DLD1 (cell line): Measurements from ENCODE around the gene CLDN19.
"Not testable (repeated sequence)": the region's sequence is repeated elsewhere in the genome, so short reads cannot be mapped to it uniquely, and the experiment has no call there.

Source experiments
- in situ Hi-C: cut with HindIII; loops from 2 replicates; pipeline ENCODE4 v1.10.0; 2017; ENCODE audit warnings: low sequenced_read_pairs

Gene CLDN19

DNA sequence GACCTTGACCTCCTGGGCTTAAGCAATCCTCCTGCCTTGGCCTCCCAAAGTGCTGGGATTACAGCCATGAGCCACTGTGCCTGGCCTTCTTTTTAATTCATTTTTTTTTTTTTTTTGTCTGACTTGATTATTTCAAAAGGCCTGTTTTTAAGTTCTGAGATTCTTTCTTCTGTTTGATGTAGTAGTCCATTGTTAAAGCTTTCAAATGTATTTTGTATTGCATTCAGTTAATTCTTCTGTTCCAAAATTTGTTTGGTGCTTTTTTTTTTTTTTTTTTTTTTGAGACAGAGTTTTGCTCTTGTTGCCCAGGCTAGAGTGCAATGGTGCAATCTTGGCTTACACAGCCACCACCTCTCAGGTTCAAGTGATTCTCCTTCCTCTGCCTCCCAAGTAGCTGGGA lies 25.6 kb downstream of the CLDN19 start:
- in situ Hi-C loops: not testable (repeated sequence)

- in situ Hi-C loops: no loop called here
Measured at GRCh38 chr1:42713293-42713692, 26.7 kb downstream of the CLDN19 start.

GRCh38 chr1:42712808-42713207 lies 27.2 kb downstream of the CLDN19 start:
- in situ Hi-C loops: not testable (repeated sequence)

- in situ Hi-C loops: no loop called here
Measured at GRCh38 chr1:42703888-42704464, 36.1 kb downstream of the CLDN19 start.

DNA sequence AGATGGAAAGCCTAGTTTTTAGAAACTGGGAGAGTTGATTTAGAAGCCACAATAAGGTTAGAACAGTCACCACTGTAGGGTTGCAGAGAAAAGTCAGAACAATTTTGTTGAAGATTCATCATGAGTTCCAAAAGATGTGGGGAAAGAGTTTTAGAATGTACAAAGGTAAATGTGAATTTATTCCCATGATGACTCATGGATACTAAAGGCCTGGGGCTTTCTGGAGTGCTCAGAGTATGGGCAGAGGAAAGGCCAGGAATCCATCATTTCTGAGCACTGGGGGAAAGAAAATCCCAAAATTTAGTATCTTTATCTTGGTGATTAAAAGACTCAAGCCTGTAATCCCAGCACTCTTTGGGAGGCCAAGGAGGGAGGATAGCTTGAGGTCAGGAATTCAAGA lies 40.0 kb downstream of the CLDN19 start:
- in situ Hi-C loops: no loop called here

DNA sequence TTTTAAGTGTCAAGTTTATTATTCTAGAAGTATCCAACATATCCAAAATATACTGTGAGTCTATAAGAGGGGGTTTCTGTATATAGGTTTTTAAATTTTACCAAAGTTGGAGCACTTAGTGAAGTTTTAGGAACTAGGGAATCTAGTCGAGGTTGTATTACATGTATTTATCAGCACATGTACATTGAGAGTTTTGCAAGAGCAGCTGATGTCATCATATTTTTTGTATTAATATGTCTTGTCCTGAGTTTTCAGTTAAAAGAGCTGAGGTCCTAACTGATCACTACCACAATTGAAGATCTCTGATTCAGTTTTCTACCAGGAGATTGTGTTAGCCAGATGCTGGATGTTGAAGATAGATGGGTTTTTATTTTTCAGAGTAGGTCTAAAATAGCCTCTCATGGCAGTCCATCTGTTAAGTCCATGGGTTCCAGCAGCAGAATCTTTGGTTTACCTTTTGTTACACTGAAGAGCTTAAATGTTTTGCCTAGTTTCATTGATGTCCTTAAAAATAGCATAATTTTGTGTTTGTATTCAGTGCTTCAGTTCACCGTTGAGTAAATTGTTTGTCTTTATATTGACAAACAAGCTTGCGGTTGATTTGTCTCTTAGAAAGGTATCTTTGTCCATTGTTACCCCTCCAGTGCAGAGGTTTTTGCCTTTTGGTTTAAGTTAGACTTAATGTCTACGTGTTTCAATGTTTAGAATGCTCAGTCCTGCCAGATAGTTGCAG lies 41.8 kb downstream of the CLDN19 start:
- in situ Hi-C loops: no loop called here

DNA sequence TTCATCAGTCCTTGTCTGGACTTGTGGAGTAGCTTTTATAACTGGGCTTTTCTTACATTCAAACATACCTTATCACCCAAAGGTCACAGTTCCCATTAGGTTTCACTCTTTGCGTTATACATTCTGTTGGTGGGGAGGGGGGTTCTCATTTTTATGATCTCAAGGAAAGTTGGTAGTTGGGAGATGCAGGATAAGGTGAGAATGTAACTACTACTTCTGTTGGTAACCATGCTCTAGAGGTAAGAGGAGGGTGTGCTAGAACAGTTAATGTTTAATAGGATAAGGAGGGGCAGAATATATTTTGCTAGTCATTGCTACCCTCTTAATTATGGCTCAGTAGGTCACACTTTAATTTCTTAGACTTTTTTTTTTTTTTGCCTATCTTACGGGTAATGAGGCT lies 47.1 kb downstream of the CLDN19 start:
- in situ Hi-C loops: no loop called here

GRCh38 chr1:42692461-42692860 lies 47.6 kb downstream of the CLDN19 start:
- in situ Hi-C loops: no loop called here

GRCh38 chr1:42691157-42691498 lies 48.9 kb downstream of the CLDN19 start:
- in situ Hi-C loops: no loop called here

GRCh38 chr1:42690477-42691156 lies 49.4 kb downstream of the CLDN19 start:
- in situ Hi-C loops: no loop called here

- in situ Hi-C loops: no loop called here
Measured at GRCh38 chr1:42689912-42690311, 50.1 kb downstream of the CLDN19 start.

DNA sequence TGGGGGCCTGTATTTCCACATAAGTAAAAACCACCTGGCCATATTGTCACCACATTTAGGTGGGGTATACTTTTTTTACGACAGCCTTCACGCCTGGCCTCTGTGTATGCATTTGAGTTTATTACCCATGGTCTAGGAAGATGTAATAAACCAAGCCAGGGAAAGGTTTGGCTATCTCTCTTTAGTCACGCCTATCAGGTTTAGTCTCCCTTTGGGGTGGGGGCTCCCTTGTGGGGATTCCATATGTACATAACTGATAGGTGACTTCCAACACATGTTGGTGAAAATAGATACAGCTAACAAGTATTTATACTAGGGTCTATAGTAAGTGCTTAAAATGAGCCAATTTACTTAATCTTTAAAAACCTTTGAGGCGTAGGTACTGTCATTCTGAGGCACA lies 53.6 kb downstream of the CLDN19 start:
- in situ Hi-C loops: no loop called here

DNA sequence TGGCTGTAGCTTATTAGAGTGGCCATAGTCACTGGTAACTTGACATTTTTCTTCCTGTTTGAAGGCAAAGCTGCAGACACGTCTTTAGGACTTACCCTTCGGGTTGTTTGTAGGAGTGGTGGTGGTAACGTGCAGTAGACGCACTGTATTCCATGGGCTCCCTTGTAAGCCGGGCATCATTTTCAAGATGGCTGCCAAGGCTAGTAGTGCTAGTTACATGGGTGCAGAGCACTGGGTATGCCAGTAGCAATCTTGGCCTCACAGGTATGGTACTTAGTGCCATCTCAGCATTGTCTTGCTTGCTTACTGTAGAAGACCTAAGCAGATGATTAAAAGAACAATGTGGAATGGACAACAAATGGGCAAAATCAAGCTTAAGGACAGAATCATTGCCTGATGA lies 55.9 kb downstream of the CLDN19 start:
- in situ Hi-C loops: no loop called here
